HUDEP-2 (cell line): Measurements from ENCODE around the gene POLA1.
"Not testable (repeated sequence)": the region's sequence is repeated elsewhere in the genome, so short reads cannot be mapped to it uniquely, and the experiment has no call there.

Experiments
- DNase-seq, 76 experiments: peaks; one replicate each; lab custom pipeline; 2025; ENCODE audit not compliant: unreplicated experiment in 76 of 76; lab: John Stamatoyannopoulos, UW

Gene POLA1

GRCh38 chrX:24862343-24862742, 168.6 kb downstream of the POLA1 start:
- no peak for DNase-seq

DNA sequence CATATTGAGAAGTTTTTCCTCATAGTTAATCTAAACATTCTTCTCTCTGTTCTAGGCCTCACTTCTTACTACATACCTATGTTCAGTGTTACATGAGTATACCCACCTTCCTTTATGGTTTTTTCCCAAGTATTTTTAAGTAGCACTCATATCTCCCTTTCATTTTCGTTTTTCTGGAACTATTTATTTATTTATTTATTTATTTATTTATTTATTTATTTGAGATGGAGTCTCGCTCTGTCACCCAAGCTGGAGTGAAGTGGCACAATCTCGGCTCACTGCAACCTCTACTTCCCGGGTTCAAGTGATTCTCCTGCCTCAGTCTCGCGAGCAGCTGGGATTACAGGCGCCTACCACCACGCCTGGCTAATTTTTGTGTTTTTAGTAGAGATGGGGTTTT, 170.1 kb downstream of the POLA1 start:
- not testable (repeated sequence) for DNase-seq

- DNase-seq, result no peak
Measured at GRCh38 chrX:24870143-24870542, 176.4 kb downstream of the POLA1 start.

- DNase-seq, result no peak
Measured at GRCh38 chrX:24874604-24875247, 181.0 kb downstream of the POLA1 start.

DNA sequence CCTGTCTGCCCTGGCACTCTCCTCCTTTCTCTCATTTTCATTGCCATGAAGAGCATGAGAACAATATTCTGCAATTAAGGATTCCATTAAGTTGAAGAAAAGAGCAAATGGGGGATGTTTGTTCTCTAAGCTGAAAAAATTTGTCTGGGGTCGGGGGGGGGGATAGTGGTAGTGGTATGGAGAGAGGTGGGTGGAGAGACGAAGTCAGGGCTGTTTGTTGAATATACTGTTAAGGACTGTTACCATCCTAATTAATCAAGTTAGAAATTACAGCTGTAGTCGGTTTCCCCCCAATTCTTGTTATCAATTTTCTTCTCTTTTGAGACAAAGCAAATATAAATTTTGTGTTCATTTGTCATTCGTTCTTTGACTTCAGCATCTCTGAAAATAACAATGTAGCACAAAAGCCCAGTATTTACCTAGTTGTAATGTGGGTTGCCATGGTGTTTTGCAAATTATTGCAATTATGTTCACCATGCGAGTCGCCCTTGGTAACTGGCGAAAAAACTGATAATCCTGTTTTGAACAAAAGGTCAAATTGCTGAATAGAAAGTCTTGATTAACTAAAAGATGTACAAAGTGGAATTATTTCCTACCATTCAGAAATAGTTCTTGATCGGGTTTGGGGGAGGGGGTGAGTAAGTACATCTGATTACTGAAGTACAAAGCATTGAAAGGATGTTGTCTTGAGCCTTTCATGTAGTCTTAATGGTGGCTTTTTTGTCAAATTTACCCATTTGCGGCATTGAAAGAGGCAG, 183.0 kb downstream of the POLA1 start:
- no peak for DNase-seq

DNA sequence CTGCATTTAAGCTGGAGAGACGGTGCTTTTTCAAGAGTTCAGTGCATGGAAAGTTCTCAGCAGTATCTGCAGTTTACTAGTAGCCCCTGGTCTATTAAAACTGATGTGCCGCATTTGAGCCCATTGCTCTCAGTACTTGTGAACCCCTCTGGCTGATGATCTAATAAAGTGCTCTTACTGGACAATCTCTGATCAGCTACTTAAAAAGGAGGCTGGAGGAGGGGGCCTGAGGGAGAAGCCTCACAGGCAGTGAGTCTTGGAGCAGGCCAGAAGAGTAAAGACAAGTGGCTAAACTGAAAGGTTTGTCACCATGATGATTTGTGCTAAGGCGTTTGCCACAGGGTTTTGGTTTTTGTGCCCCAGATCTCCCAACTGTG, 183.6 kb downstream of the POLA1 start:
- no peak for DNase-seq

DNA sequence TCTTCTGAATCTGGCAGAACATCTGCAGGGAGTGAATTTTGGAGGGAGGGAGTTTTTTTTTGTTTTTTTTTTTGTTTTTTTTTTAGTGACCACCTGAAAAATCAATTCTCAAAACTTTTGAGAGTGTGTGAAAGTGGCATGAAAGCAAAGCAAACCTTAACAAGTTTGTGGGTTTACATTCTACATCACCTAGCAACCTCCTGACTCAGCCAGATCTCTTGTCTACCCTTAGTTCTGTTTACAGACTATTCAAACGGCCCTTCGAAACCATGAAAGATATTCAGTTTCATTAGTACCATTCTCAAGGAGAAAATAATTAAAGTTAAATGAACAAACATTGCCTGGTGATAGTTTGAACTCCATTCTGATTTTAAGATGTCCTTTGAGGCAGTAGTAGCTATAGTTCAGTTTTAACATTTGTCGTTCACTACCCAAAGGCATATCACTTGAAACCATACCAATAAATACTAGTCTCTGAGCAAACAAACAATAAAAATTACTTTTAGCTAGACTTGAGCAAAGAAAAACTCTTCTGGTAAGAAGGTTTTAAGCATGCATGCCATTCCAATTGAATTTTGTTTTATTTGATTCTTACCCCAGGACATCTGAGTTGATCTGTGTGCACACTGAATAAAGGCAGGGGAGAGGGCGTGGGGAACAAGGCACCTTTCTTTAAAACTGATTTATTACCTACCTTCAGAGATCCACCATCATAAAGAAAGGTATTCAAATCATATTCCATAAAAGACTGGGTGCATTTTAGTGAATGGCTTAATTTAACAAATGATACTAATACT, 184.3 kb downstream of the POLA1 start:
- DNase-seq, result no peak

GRCh38 chrX:24879679-24880078, 186.0 kb downstream of the POLA1 start:
- no peak for DNase-seq

DNA sequence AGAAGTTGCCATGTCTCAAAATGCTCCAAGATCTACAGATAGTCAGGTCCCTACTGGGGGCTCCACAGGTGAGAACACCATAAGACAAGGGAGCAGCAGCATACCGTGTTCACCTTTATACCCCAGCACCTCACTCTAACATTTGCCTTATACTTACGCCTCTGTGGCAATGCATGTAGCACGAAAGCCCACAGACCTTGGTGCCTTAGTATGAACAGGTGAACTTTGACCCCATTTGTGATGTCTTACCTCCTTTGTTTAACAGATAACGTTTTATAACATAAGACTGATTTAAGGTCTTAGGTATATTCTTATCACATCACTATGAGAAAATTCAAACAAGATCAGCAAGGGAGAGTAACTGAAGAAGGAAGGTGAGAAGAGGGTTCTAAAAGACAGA, 193.2 kb downstream of the POLA1 start:
- no peak for DNase-seq

- DNase-seq, result no peak
Measured at GRCh38 chrX:24890677-24891076, 197.0 kb downstream of the POLA1 start.

DNA sequence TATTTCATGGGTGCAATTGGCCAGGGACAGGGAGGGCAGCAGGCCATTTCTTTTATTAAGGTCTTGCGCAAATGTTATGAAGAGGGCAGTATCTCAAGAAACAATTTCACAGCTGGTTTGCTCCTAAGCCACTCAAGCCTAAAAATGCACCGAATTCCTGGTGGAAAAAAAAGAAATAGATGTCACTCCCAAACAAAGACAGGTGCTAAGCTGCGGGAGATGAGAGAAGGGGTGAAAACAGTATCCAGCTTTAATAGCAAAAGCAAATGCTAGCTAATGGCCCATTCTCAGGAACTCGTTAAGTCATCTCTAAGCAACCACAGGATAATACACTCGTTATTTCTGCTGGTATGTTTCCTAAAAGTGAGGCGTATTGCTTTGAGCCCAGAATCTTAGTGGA, 205.7 kb downstream of the POLA1 start:
- DNase-seq, result no peak

GRCh38 chrX:24900234-24900633, 206.5 kb downstream of the POLA1 start:
- no peak for DNase-seq

GRCh38 chrX:24902806-24903205, 209.1 kb downstream of the POLA1 start:
- no peak for DNase-seq

GRCh38 chrX:24918715-24919114, 225.0 kb downstream of the POLA1 start:
- DNase-seq, result no peak

DNA sequence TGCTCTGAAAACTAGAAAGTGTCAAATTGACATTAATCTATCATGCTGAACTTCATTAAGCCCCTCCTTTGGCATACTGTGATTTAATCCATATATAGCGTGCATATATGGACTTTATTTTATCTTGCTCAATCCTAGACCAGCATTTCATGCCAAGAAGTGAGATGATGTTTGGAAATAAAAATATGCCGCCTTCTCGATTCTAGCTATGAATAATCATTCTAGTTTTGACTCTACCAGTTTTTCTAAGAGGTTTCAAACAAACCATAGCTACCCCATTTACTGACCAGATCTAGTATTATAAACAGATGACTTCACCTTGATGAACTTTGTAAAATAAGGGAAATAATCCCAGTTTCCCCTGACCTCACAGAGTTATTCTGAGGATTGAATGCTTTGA, 227.1 kb downstream of the POLA1 start:
- DNase-seq, result no peak

DNA sequence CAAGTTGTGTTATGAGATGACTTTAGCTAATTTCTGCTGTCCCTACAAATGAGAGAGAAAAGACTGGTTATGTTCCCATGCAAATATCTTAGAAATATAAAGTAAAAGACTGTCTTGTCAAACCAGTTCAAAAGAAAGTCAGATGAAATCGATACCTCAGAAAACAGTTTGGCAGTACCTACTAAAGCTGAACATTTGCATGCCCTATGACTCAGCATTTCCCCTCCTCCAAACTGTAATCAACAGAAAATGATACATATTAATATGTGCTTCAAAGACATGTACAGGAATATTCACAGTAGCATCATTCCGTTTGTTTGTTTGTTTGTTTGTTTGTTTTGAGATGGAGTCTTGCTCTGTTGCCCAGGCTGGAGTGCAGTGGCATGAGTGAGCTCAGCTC, 231.7 kb downstream of the POLA1 start:
- no peak for DNase-seq

DNA sequence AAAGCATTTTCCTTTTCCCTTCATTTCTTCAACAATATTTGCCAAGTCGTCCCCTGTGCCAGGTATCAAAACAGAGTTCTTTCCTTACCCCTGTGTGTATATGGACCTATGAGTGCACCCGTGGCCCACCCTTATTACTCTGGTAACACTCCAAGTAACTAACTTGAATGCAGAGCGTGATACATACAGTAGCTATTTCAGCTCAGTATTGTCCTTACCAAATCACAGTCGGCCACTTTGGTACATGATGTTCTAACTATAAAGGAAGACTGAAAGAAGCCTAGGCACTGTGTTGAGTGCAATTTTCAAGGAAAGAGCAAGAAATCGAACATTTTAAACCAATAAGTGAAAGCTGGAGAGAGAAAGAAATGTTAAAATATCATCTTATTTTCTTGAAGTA, 233.7 kb downstream of the POLA1 start:
- DNase-seq, result no peak

DNA sequence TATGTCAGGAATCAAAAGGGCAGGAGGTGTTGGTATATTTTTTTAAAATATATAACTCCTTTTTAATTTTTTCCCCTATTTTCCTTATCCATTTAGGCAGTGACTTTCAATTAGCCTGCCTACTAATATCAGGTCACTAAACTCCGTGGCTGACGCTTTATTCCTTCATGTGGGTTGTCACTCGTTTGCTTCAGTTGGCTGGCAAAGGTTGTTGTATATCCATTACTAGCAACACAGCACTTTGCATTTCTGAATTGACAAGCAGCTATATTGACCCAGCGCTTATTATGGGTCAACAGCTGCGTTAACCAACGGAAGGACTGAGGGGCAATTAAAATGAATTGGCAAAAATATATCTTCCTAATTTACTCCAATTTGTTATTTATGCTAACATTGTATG, 234.4 kb downstream of the POLA1 start:
- no peak for DNase-seq

DNA sequence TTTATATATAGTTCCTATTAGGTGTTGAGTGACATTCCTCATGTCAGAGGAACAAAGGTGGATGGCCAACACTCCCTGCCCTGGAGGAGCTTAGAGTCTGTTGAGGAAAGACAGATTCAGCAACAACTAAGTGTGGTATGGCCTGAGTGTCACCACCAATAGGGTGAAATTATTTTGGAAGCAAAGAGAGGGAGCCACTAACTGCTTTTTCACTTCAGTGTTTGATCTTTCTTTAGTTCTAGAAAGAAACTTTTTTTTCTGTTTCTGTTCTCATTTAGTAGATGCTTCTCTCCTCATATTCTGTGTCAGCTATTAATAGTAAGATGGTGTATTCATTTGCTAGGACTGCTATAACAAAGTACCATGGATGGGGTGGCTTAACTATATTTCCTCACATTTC, 240.6 kb downstream of the POLA1 start:
- DNase-seq, result no peak

- DNase-seq, result no peak
Measured at GRCh38 chrX:24945009-24945408, 251.3 kb downstream of the POLA1 start.

DNA sequence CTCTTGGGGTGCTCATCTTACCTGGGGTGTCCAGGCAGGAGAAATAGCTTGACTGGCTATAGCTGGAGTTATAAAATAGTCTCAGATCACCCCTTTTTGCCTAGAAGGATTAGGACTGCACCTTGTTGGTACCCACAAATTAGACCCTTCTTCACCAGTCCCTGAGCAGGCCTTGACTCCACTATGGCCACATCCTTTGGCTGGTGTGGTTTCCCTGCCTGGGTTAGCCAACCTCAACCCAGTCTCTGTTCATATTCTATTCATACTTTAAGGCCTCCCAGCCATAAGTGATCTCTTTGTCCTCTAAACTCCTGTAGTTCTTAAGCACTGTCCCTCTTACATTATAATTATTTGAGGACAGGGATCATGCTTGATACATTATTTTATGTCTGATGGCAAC, 252.7 kb downstream of the POLA1 start:
- DNase-seq, result no peak

DNA sequence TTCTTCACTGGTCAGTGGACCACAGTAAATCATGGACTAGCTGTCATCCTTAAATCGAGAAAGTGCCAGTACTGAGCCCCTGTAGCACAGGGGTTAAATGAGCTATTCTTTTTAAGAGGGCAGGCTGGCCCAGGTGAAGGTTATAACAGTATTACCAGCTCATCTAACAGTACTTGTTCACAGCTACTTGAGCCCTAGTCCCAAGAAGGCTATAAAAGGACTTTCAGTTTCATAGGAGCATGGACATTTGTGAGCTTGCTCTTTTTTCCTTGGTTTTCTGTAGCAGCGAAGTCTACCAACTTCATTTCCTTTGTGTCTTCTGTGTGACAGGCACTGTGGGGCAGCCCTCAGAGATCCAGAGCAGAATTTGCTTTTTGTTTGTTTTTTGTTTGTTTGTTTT, 261.0 kb downstream of the POLA1 start:
- no peak for DNase-seq
